HG03064 (cell line): ENCODE measurements around the gene UBE2Z.
A peak's percentile ranks its signal among the peaks of the same experiment; 100 is the strongest.
"Not testable (repeated sequence)": the region's sequence is repeated elsewhere in the genome, so short reads cannot be mapped to it uniquely, and the experiment has no call there.

Experiments
- ATAC-seq: cut with Tn5 transposase; IDR thresholded peaks from one replicate; pipeline ENCODE4 v1.9.1; 2021; ENCODE audit warnings: low read depth; ENCODE audit not compliant: unreplicated experiment

UBE2Z gene

DNA sequence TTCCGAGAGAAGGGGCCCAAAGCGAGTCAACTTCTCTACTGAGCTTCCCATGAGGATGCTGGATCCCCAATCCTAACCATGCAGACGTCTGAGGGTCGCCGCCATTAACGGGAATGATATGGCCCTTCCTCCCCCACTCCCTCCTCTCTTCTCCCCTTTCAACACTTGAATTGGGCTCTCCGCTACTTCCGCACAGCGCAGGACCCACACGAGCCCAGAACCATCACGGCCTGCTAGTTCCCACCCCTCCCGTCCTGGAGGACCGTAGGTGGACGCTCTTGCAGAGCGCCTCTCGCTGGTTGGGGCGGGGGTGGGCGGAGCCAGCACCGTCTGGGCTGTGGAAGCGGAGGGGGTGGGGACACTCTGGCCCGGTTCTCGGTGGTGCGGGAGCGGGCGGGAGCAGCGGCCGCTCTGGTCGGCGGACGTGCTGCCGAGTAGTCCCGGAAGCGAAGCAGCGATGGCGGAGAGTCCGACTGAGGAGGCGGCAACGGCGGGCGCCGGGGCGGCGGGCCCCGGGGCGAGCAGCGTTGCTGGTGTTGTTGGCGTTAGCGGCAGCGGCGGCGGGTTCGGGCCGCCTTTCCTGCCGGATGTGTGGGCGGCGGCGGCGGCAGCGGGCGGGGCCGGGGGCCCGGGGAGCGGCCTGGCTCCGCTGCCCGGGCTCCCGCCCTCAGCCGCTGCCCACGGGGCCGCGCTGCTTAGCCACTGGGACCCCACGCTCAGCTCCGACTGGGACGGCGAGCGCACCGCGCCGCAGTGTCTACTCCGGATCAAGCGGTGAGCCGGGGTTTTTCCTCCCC, at the start of gene UBE2Z:
Gene UBE2Z, plus strand, starts transcription at position 361 of the 797 bp plus-strand sequence. Its CDS starts 97 bp downstream, at position 458.
- peak; percentile 72 for ATAC-seq

DNA sequence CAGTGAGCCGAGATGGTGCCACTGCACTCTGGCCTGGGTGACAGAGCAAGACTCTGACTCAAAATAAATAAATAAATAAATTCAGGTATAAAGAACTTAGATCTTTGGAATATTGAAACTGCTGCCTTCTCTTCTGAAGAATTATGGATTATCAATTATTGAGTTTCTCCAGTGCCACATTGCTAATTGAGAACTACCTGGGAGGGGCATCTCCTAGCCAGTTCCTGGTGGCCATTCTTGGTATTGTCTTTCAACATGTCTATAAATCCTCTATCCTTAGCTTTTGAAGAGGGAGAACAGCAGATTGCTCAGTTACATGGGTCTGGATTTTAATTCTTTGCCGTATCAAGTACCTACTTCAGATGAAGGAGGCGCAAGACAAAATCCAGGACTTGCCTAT, 48.2 kb upstream of the UBE2Z start:
- no peak for ATAC-seq

DNA sequence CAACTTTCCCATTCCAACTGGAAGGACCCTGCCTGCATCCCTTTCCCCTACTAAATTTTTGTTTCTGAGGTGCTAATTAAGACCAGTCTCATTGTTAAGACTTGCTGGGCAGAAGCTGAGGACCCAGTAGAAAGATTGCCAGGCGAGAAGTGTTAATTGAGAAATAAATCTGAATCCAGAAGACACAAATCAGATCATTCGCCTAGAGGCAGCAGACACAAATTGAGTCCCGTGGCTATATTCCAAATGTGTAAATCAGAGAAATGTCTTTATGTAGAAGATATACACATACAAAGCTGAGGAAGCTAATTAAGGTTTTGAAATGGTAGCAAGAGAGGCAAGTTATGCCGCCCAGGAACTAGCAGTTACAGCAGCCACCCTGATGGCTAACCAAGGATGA, 47.8 kb upstream of the UBE2Z start:
- ATAC-seq, result no peak

DNA sequence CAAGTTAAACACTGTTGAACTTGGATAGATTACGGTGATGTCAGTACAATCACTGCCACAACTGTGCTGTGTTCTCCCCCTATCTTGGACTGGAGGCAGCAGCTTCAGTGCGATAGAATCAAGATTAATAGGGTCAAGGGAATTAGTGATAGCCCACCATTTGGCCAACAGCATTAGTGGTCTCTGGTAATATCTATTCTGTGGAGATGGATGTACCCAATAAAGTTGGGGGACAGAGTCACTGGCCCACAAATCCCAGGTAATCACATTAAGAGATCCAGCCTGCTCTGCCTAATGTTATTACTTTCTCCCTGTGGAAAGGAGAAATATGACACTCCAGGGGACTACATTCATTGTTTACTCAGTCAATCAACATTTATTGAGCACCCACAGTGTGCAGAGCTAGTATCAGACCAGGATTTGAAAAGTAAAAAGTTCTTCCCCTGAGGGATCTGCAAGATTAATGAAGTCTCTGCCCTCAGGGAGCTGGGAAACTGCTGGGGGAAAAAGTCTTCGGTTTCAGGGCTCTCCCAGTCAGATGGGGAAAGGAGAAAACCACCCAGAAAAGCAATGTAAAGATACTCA, 39.2 kb upstream of the UBE2Z start:
- ATAC-seq, result no peak

DNA sequence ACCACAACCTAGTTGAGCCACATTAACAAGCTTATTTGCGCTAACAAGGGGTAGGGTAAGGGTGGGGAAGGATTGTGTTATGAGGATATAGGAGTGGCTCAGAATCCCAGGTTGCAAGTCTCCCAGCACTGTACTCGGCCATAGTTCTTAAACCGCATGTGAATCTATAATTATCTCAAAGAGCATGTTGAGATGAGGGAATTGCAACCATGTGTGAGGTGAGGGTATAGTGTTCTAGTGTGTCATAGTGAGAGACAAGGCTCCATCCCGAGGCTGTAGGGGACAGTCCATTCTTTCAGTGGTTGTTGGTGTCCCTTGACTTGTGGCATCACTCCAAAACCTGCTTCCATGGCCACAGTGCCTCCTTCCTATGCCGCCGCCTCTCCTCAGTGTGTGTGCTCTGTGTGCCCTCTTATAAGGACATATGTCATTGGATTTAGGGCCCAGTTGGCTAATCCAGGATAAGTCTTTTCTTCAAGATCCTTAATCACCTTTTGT, 38.3 kb upstream of the UBE2Z start:
- ATAC-seq, result no peak

DNA sequence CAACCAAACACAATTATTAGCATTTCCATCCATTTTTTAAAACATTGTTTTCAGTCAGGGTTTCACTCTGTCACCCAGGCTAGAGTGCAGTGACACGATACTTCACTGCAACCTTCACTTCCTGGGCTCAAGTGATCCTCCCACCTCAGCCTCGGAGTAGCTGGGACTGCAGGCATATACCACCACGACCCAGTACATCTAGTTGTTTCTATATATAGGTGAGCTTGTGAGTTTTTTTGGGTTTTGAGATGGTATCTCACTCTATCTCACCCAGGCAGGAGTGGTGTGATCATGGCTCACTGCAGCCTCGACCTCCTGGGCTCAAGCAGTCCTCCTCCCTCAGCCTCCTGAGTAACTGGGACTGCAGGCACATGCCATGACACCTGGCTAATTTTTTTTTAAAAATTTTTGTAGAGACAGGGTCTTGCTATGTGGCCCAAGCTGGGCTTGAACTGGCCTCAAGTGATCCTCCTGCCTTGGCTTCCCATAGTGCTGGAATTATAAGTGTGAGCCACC, 37.1 kb upstream of the UBE2Z start:
- no peak for ATAC-seq

DNA sequence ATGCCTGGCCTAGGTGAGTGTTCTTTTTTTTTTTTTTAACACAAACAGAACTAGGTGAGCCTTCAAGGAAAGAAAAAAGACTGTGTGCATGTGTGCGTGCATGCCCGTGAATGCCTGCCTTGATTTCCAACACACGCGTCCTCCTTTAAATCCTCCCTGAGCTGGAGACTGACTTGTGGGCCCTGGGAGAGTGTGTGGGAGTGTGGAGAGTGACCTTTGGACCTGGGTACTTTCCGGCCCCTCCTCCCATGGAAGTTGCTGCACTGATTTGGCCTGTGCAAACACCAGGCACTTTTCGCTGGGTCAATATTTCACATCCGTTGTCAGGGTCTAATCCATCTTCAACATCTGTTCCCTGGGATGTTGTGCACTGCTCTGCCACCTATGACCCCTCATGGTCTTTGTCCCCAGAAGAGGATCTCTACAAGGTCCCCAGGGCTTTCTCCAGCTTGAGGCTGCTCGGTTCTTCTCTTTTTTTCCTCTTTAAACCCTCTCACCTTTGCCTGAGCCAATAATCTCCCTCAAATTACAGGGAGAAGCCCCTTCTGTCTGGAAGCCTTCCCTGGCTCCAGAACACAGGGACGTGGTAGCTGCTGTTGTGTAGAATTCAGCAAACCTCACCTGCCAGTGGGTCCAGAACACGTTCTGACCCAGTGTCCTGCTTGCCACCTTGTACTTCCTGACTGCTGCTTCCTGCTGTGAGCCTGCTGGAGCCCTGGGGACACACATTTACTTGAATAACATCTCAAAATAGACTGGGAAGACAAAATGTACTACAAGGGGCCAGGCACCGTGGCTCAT, 36.5 kb upstream of the UBE2Z start:
- no peak for ATAC-seq

DNA sequence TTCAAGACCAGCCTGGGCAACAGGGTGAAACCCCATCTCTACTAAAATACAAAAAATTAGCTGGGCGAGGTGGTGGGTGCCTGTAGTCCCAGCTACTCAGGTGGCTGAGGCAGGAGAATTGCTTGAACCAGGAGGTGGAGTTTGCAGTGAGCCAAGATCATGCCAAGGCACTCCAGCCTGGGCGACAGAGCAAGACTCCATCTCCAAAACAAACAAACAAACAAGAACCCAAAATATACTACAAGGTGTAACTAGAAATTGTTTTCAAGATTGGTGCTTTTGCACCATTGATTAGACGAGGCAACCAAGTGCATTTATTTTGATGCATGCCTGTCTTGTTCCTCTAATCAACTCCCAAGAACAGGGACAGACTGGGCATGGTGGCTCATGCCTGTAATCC, 35.8 kb upstream of the UBE2Z start:
- not testable (repeated sequence) for ATAC-seq

DNA sequence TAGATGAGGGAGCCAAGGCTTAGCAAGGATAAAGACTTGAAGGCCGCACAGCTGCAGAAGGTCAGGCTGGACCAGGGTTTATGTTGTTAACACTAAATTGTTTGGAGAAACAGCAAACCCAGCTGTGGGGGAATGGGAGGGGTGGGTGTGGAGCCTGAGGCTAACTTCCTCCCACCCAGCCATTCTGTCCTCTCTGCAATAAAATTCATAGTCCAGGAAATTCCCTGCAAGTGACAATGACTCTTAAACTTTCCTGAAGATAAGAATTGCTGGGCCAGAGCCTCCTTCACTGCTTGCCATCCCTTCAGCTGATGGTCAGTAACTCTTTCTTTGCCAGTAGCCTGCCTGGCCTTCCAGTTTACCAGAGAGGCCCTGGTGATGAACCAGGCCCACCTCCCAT, 35.0 kb upstream of the UBE2Z start:
- ATAC-seq, result no peak

DNA sequence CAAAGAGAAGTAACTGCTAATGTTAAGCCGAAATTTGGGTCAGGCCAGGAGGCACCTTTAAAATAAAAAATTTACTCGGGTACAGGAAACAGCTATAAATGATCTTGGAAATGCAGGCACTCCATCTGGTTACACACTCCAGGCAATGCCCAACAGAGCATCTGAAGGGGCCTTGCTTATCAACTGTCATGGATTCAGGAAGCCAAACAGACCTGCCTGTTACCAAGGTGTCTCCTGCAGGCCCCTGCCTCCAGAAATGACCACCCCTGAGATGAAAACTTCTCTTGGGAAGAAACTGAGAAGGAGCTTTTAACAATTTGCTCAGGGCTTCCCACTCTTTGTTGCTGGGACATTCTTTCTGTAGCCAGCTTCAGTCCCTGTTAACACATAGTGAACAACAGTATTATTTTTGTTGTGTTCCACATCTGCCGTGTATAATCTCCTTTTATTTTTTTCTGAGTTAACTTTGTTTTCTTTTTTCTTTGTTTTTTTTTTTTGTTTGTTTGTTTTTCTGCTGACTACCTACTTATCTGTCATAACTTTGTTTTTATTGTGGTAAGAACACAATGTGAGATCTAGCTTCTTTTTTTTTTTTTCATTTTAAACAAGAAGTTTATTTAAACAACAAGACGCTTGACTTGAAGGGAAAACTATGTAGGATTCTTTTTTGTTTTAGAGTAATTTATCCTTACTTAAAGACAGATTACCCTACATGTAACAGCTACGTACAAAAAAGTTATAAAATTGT, 34.3 kb upstream of the UBE2Z start:
- ATAC-seq, result no peak

DNA sequence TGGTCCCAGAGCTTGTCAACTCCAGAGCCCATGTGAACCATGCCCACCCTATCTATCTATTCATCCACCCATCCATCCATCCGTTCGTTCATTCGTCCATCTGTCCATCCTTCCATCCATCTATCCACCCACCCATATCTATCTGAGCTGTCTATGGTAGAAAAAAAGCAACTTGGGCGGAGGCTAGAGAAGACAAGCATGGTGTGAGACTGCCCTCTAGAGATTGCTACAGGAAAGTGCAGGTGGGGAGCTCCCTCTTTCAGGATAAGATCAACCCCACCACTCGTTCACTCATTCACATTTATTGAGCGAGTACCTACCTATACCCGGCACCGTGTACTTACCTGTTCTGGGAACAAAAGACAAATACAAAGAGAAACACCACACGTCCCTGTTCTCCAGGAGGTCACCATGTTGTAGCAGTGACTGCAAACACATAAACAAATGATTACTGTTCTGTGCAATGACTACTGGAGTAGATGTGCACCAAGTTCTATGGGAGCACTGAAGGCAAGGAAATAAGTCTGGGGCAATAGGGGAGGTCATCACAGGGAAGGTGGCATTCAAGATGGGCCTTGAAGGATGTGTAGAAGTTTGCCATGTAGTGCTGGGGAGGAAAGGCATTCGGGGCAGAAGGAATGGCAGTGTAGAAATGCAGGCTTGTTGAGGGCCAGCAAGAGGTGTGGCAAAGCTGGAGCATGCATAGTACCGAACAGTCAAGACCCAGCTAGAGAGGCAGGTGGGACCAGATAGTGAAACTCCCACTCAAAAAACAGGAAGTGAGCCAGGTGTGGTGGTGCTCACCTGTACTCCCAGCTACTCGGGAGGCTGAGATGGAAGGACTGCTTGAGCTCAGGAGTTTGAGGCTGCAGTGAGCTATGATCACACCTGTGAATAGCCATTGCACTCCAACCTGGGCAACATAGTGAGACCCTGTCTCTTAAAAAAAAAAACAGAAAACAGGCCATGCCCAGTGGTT, 29.0 kb upstream of the UBE2Z start:
- ATAC-seq, result no peak

DNA sequence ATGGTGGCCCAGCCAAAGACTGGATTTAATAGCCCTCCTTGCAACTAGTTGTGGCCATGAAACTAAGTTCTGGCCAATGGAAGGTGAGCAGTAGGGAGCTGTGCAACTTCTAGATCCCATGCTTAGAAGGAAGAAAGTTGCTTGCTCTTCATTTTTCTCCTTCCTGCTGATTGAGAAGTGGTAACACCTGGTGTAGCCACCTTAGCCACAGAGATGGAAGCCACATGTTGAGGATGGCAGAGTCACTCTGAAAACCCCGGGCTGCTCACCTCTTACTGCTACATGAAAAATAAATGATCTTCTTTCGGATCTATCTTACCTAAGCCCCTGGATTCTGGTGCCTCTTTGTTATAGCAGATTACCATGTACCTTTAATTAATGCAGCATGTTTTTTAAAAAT, 25.9 kb upstream of the UBE2Z start:
- ATAC-seq, result no peak

DNA sequence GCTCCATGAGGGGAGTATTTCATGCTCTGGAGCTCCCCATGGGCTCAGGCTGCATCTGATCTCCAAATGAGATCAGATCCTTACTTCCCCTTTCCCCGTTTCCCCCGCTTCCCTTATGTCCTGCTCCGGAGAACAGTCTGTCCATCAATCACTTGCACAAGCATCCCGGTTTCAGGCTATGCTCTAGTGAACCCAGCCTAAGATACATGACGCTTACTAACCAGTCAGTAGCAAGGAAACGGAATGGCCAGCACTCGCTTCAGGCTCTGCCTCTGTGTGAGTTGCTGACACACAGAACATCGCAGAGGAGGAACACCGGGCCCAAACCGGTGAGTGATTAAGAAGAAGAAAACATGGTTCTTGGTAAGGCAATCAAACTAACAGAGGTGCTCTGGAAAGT, 25.0 kb upstream of the UBE2Z start:
- no peak for ATAC-seq

DNA sequence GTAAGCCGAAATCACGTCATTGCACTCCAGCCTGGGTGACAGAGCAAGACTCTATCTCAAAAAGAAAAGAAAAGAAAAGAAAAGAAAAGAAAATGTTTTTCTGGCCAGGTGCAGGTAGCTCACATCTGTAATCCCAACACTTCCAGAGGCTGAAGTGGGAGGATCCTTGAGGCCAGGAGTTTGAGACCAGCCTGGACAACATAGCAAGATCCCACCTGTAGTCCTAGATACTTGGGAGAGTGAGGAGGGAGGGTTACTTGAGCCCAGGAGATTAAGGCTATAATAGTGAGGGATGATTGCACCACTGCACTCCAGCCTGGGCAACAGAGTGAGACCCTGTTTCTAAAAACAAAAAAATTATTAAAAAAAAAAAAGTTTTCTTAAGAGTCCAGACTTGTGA, 18.1 kb upstream of the UBE2Z start:
- no peak for ATAC-seq

DNA sequence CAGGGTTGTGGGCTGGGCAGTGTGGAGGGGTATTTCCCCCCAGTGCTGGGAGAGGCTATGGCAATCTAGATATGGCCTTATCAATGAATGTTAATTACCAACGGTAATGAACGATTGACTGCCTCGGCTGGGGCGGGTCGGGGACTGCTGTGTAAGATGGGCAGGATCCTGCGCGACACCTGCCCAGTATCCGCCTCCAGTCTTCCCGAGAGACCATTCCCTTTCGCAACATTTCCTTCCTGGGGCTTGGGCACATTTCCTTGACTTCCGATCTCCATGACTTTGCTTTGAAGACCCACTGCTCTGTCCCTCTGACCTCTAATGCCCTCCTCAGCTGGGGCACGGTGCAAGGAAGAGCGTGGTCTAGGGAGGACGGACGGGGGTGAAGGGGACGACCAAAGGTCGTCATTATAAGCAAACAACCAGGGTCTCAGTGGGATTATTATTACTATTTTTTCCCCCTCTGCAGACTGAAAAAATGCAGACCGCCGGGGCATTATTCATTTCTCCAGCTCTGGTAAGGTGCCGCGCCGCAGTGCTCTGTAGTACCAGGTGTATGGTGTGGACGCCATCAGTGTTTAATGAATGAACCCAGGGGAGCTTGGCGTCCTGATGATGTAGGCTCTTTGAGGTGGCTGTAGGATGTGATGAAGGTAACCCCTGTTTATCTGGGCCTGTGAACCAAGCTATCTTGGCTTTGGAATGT, 15.1 kb upstream of the UBE2Z start:
- ATAC-seq, result peak; percentile 11

DNA sequence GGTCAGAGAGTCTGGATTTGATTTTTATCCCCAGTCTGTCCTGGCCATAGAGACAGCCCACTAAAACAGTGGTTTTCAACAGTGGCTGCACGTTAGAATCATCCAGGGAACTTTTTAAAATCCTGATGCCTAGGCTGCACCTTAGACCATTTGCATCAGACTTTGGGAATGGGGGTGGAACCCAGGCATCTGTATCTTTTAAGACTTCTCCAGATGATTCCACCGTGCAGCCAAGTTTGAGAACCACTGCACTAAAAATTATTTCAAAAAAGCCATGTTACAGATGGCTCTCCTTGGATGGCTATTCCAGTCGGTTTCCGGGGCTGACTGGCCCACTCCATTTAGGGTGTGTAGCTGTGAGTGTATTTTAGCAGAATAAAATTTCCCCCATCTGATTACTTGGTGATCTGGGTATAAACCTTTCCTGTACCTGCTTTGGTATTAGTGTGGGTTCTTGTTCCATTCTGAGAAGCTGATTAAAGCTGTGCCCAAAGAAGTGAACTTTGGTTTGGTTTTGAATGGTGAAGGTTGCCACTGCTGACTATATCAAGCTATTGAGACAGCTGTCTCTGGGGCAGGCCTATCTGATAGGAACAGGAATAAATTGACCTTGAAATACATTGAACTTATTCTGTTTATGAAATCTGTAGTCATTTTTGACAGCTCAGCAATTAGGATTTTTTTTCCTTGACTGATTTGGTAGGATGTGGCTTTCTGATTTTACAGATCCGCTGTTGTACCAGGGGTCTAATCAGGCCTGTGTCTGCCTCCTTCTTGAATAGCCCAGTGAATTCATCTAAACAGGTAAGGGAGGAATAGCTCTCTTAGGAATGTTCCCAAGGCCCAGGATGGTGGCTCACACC, 14.3 kb upstream of the UBE2Z start:
- no peak for ATAC-seq

DNA sequence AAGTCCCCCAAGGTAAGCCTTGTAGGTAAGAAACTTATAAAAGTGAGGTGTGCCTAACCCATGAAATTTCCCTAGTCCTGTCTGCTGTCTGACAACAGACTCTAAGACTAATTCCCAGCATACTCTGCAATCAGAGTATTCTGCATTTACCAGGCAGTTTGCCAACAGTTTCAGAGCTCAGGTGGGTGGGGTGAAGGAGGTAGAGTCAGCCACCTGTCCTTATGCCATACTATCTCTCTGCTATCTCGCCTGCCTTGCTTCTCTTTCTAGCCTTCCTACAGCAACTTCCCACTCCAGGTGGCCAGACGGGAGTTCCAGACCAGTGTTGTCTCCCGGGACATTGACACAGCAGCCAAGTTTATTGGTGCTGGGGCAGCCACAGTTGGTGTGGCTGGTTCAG, 13.3 kb upstream of the UBE2Z start:
- ATAC-seq, result no peak

DNA sequence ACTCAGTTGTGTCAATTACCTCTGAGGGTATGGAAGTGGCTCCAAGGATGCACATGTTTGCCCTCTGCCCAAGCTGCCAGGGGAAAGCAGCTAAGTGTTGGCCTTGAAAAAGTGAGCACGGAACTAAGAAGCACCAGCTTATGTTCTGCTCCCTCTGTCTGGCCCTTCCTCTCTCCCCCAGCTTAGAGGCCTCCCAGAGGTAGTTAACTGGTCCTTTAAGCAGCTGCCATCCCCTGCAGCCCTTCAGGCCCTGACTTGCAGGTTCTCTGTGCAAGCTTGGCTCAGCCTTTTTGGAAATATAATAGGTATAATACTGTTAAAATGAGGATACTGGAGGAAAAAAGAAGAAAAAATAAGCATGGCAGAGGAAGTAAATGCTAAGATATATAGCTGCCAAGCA, 7.0 kb upstream of the UBE2Z start:
- no peak for ATAC-seq
